A673 (cell line): ENCODE data around the gene CARS1. TPM values are rescaled to one million over a fixed set of nuclear protein-coding genes. Genes with fewer than 3 reads are reported as not detected.

Source experiments
- BruUV-seq: library from RNA; stranded (reverse); fragments of 400-500 nt; replicated peaks from 2 replicates; lab custom pipeline; 2021; lab: Mats Ljungman, UMichigan
- CTCF ChIA-PET: fragments of 300-600 bp; sonication (Branson Sonifier 250); formaldehyde crosslinking; loops from one replicate; lab custom pipeline; 2022; ENCODE audit warnings: antibody characterized with exemption; lab: Charles Lee
- POLR2A ChIA-PET: fragments of 300-600 bp; sonication (Branson Sonifier 250); formaldehyde crosslinking; loops from one replicate; lab custom pipeline; 2022; ENCODE audit warnings: antibody characterized with exemption; ENCODE audit not compliant: low non-redundant PET; lab: Charles Lee
- DNase-seq: peaks from one replicate; pipeline ENCODE4 v3.0.0-alpha.2; 2015; ENCODE audit warnings: low spot score
- H3K27ac ChIP-seq: fragments of 200-600 bp; sonication (generic); 2 replicates; pipeline ENCODE4 v1.5.1; 2016; ENCODE audit warnings: mixed run types, low read depth, mild to moderate bottlenecking, mixed read lengths, antibody characterized with exemption, low read length; ENCODE audit not compliant: poor library complexity, severe bottlenecking
- H3K27me3 ChIP-seq: fragments of 200-600 bp; sonication (generic); replicated peaks from 2 replicates; pipeline ENCODE4 v1.6.1; 2017; ENCODE audit warnings: mixed run types, low read depth, mild to moderate bottlenecking, mixed read lengths, antibody characterized with exemption, low read length; ENCODE audit not compliant: insufficient read depth, poor library complexity
- H3K36me3 ChIP-seq: fragments of 200-600 bp; sonication (generic); 2 replicates; pipeline ENCODE4 v1.6.1; 2016; ENCODE audit warnings: mixed run types, mild to moderate bottlenecking, mixed read lengths, antibody characterized with exemption, low read length; ENCODE audit not compliant: insufficient read depth, poor library complexity, severe bottlenecking
- H3K4me1 ChIP-seq: fragments of 200-600 bp; sonication (generic); 2 replicates; pipeline ENCODE4 v1.6.1; 2017; ENCODE audit warnings: mixed run types, mild to moderate bottlenecking, mixed read lengths, antibody characterized with exemption, low read length; ENCODE audit not compliant: insufficient read depth, poor library complexity, severe bottlenecking
- H3K4me3 ChIP-seq: fragments of 200-600 bp; sonication (generic); 2 replicates; pipeline ENCODE4 v1.5.1; 2016; ENCODE audit warnings: low read depth, mixed run types, mild to moderate bottlenecking, mixed read lengths, low read length; ENCODE audit not compliant: poor library complexity, severe bottlenecking
- H3K9me3 ChIP-seq: fragments of 200-600 bp; sonication (generic); 2 replicates; pipeline ENCODE4 v1.6.1; 2016; ENCODE audit warnings: mixed run types, low read depth, mild to moderate bottlenecking, mixed read lengths, antibody characterized with exemption, low read length; ENCODE audit not compliant: poor library complexity, severe bottlenecking
- EZH2 ChIP-seq: fragments of 200-600 bp; sonication (generic); IDR thresholded peaks from 2 replicates; pipeline ENCODE4 v1.6.1; 2017; ENCODE audit warnings: borderline replicate concordance, low read depth, mild to moderate bottlenecking, mixed read lengths, antibody characterized with exemption, low read length; ENCODE audit not compliant: poor library complexity, severe bottlenecking
- intact Hi-C: fragments of 100-400 bp; cut with micrococcal nuclease; formaldehyde crosslinking; loops from one replicate; pipeline ENCODE4 v1.10.0; 2022; ENCODE audit not compliant: unreplicated experiment
- total RNA-seq: library from RNA; stranded (reverse); gene quantifications from 2 replicates; pipeline ENCODE4 v1.2.3, GENCODE V29; 2021
- TF ChIP-seq, protein P1 (sequence below): fragments of 300-800, 200-600 bp; sonication (generic); conservative IDR thresholded peaks from 2 replicates; pipeline ENCODE4 v1.5.1; 2017; ENCODE audit warnings: low read depth, mild to moderate bottlenecking, antibody characterized with exemption, low read length, moderate library complexity, mixed read lengths

The CARS1 gene
- total RNA-seq, 1 experiment from 2014 or later, result 76.4 TPM

DNA sequence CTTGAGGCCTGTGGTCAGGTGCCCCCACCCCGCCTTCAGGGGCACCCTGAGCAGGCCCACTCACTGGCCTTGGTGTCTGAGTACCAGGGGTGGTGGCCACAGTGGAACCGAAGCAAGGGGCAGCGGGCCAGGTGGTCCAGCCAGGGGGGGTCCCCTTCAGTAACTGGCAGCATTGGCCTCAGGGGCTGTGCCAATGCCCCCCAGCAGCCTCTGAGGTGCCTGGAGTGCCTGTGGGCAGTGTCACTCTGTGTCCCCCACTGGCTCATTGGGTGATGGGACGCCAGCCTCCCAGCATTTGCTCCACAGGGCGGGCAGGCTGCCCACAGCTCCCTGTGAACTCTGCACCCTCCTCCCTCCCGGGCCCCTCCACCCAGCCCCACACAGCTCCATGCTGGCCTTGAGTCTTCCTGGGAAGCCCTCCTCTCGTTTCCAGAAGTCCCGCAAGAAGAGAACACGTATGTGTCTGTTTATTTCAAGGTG, 29.5 kb upstream of the CARS1 start:
- Histone ChIP-seq H3K9me3 (no peaks in the 10 kb centered on the region), H3K27ac (no peak overlapping the region), H3K36me3 (no peaks in the 10 kb centered on the region), H3K4me1 (no peaks in the 10 kb centered on the region), H3K27me3 (no peaks in the 10 kb centered on the region), H3K4me3 (no peak overlapping the region)
- TF ChIP-seq EZH2, result no peak
- TF ChIP-seq, protein P1, sequence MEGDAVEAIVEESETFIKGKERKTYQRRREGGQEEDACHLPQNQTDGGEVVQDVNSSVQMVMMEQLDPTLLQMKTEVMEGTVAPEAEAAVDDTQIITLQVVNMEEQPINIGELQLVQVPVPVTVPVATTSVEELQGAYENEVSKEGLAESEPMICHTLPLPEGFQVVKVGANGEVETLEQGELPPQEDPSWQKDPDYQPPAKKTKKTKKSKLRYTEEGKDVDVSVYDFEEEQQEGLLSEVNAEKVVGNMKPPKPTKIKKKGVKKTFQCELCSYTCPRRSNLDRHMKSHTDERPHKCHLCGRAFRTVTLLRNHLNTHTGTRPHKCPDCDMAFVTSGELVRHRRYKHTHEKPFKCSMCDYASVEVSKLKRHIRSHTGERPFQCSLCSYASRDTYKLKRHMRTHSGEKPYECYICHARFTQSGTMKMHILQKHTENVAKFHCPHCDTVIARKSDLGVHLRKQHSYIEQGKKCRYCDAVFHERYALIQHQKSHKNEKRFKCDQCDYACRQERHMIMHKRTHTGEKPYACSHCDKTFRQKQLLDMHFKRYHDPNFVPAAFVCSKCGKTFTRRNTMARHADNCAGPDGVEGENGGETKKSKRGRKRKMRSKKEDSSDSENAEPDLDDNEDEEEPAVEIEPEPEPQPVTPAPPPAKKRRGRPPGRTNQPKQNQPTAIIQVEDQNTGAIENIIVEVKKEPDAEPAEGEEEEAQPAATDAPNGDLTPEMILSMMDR, result no peak
- intact Hi-C loops, result no loop called here
- no TSS peak for BruUV-seq
- CTCF ChIA-PET, result no interaction called here
- DNase-seq, result no peak
- POLR2A ChIA-PET, result no interaction called here

DNA sequence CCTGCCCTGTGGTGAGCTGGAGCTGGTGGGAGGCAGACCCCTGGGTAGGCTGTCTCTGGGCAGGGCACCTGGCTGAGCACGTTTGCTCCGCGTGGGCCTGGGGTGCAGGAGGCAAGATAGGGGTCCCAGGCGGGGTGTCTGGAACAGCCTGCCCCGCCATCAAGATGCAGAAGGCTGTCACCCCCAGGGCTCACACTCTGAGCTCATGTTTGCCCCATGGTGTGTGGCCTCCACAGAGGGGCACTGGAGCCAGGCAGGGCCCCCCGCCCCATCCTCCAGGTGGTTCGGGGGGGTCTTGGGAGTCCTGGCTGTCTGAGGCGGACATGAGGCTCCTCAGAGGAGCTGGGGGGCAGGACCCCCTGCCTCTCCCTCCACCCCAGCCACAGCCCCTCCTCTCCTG, 28.9 kb upstream of the CARS1 start:
- no peaks in the 10 kb centered on the region for H3K36me3 ChIP-seq
- H3K27ac ChIP-seq, result no peak overlapping the region
- H3K9me3 ChIP-seq, result no peaks in the 10 kb centered on the region
- TF ChIP-seq EZH2, result no peak
- TF ChIP-seq, protein P1, result no peak
- ChIA-PET POLR2A (no interaction called here), CTCF (no interaction called here)
- DNase-seq, result no peak
- no peaks in the 10 kb centered on the region for H3K27me3 ChIP-seq
- intact Hi-C loops, result no loop called here
- H3K4me1 ChIP-seq, result no peaks in the 10 kb centered on the region
- BruUV-seq, result no TSS peak
- H3K4me3 ChIP-seq, result no peak overlapping the region

DNA sequence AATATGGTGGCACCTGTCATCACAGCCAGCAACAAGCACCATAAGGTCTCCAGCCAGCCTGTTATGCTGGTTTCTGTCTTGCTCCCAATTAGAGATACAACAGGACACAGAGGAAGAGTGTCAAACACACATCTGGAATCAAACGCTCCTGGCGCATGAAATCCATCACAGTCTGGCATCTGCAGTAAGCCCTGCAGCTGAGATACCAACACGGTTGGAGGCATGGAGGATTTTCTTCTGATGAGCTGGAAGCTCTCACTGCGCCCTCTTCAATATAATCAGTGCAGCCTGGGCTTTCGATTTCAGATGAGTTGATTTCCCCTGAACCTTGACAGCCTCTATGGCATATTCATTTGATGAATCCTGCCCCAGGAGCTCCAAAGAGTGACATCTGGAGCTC, 27.8 kb upstream of the CARS1 start:
- H3K4me1 ChIP-seq, result no peaks in the 10 kb centered on the region
- no peaks in the 10 kb centered on the region for H3K36me3 ChIP-seq
- no TSS peak for BruUV-seq
- no peak overlapping the region for H3K27ac ChIP-seq
- ChIA-PET POLR2A (no interaction called here), CTCF (interaction anchor here (0.5 kb wide), 1 partner anchor 18 kb away, joined by 9 read pairs; no protein-coding TSS in a partner anchor)
- no peak for DNase-seq
- intact Hi-C loops, result no loop called here
- H3K4me3 ChIP-seq, result no peak overlapping the region
- no peak for TF ChIP-seq EZH2
- TF ChIP-seq, protein P1, result no peak
- H3K27me3 ChIP-seq, result no peaks in the 10 kb centered on the region
- H3K9me3 ChIP-seq, result no peaks in the 10 kb centered on the region
